HEK293T (cell line): ENCODE measurements around the gene ACTR3.

Experiments
- CTCF ChIA-PET: fragments of 350-600 bp; formaldehyde crosslinking; extraction: SDS; loops from one replicate; lab custom pipeline; 2021; ENCODE audit warnings: antibody characterized with exemption, inconsistent platforms; lab: Yijun Ruan, JAX
- POLR2A ChIA-PET: fragments of 350-600 bp; formaldehyde crosslinking; extraction: SDS; loops from one replicate; lab custom pipeline; 2020; ENCODE audit warnings: antibody characterized with exemption, inconsistent platforms; lab: Yijun Ruan, JAX
- DNase-seq: peaks from one replicate; pipeline ENCODE4 v3.0.0; 2012; ENCODE audit warnings: mixed read lengths; ENCODE audit errors: extremely low spot score
- ARNT ChIP-seq: fragments of 450-650 bp; IDR thresholded peaks from 2 replicates; pipeline ENCODE4 v1.6.1; 2017; ENCODE audit warnings: mild to moderate bottlenecking
- BHLHE40 ChIP-seq: fragments of 450-650 bp; IDR thresholded peaks from 2 replicates; pipeline ENCODE4 v1.6.1; 2016; ENCODE audit warnings: mild to moderate bottlenecking, moderate library complexity, borderline replicate concordance
- CTBP1 ChIP-seq: fragments of 450-650 bp; IDR thresholded peaks from 2 replicates; pipeline ENCODE4 v1.6.1; 2016; ENCODE audit warnings: borderline replicate concordance
- ELF4 ChIP-seq: fragments of 450-650 bp; IDR thresholded peaks from 2 replicates; pipeline ENCODE4 v1.6.1; 2017; ENCODE audit warnings: antibody characterized with exemption
- FOXA1 ChIP-seq: fragments of 450-650 bp; IDR thresholded peaks from 2 replicates; pipeline ENCODE4 v1.6.1; 2016; ENCODE audit warnings: mild to moderate bottlenecking
- FOXK2 ChIP-seq: fragments of 450-650 bp; IDR thresholded peaks from 2 replicates; pipeline ENCODE4 v1.6.1; 2016; ENCODE audit warnings: mild to moderate bottlenecking
- FOXM1 ChIP-seq: fragments of 450-650 bp; IDR thresholded peaks from 2 replicates; pipeline ENCODE4 v1.6.1; 2017; ENCODE audit warnings: mild to moderate bottlenecking, borderline replicate concordance
- HDGF ChIP-seq: fragments of 450-650 bp; IDR thresholded peaks from 2 replicates; pipeline ENCODE4 v1.6.1; 2017; ENCODE audit warnings: antibody characterized with exemption, borderline replicate concordance
- L3MBTL2 ChIP-seq: fragments of 450-650 bp; conservative IDR thresholded peaks from 2 replicates; pipeline ENCODE4 v1.6.1; 2016; ENCODE audit warnings: mild to moderate bottlenecking
- LEF1 ChIP-seq: fragments of 450-650 bp; IDR thresholded peaks from 2 replicates; pipeline ENCODE4 v1.6.1; 2017; ENCODE audit warnings: mild to moderate bottlenecking, borderline replicate concordance
- NFRKB ChIP-seq: fragments of 450-650 bp; IDR thresholded peaks from 2 replicates; pipeline ENCODE4 v1.6.1; 2016; ENCODE audit warnings: mild to moderate bottlenecking, moderate library complexity
- SP1 ChIP-seq: fragments of 450-650 bp; IDR thresholded peaks from 2 replicates; pipeline ENCODE4 v1.6.1; 2017
- SUZ12 ChIP-seq: fragments of 450-650 bp; IDR thresholded peaks from 2 replicates; pipeline ENCODE4 v1.6.1; 2016; ENCODE audit warnings: mild to moderate bottlenecking
- TARDBP ChIP-seq: fragments of 450-650 bp; IDR thresholded peaks from 2 replicates; pipeline ENCODE4 v1.6.1; 2016
- ZNF384 ChIP-seq: fragments of 450-650 bp; IDR thresholded peaks from 2 replicates; pipeline ENCODE4 v1.6.1; 2016
- TF ChIP-seq, protein P1 (sequence below): fragments of 450-650 bp; IDR thresholded peaks from 2 replicates; pipeline ENCODE4 v1.6.1; 2016

Gene ACTR3

DNA sequence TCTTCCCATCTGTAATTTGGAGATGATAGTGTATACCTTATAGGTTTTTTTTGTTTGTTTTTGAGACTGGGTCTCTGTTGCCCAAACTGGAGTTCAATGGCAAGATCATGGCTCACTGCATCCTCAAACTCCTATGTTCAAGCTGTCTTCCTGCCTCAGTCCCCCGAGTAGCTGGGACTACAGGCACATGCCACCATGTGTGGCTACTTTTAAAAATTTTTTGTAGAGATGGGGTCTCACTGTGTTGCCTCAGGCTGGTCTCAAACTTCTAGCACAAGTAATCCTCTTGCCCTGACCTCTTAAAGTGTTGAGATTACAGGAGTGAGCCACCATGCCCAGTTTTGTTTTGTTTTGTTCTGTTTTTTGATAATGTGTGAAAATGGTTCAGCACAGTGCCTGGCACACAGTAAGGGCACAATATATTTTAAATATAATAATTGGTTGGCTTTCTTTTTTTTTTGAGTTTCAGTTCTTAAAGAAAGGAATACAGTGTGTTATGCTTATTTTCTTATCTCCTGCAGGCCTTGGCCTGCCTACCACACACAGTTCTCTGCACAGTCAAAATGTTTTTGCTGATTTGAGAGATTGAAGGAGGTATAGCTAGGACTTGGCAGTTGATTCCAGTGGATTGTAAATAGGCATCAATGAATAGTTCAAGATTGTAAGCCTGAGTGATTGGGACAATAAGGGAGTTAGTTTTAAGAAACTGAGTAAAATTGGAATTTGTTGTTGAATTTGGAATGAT is 6.1 kb downstream of the ACTR3 start:
- DNase-seq = no peak
- POLR2A ChIA-PET = interaction anchor here (0.7 to 4.2 kb wide), 5 partner anchors 9 to 140 kb away, joined by 3 to 23 read pairs (median 4); partner anchors contain the start of gene SLC35F5
- CTCF ChIA-PET = interaction anchor here (1.4 kb wide), 1 partner anchor 14 kb away, joined by 5 read pairs; no protein-coding TSS in a partner anchor
- no peak for TF ChIP-seq ZNF384
- TF ChIP-seq FOXK2 = no peak
- TF ChIP-seq, protein P1, sequence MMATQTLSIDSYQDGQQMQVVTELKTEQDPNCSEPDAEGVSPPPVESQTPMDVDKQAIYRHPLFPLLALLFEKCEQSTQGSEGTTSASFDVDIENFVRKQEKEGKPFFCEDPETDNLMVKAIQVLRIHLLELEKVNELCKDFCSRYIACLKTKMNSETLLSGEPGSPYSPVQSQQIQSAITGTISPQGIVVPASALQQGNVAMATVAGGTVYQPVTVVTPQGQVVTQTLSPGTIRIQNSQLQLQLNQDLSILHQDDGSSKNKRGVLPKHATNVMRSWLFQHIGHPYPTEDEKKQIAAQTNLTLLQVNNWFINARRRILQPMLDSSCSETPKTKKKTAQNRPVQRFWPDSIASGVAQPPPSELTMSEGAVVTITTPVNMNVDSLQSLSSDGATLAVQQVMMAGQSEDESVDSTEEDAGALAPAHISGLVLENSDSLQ = no peak

DNA sequence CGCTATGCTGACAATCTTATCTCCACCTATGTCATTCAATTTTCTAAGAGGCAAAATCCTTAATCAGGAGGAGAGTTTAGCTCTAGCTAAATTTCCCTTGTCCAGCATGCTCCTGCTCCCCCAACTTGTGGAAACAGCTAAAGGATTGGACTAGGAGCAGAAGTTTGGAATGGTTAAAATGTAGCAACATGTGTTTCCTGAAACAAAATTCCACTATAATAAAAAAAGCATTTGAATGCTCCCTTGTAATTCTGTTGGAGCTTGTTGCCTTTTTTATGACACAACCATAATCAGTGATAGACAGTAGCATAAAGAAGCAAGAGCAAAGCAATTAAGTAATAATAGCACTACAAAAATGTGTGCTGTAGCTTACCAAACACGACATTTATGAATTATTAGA is 6.9 kb downstream of the ACTR3 start:
- POLR2A ChIA-PET = interaction anchor here (0.7 to 3.5 kb wide), 3 partner anchors 10 to 140 kb away, joined by 3 to 13 read pairs (median 3); partner anchors contain the start of gene SLC35F5
- CTCF ChIA-PET = interaction anchor here (1.4 kb wide), 1 partner anchor 13 kb away, joined by 5 read pairs; no protein-coding TSS in a partner anchor
- no peak for DNase-seq
- no peak for TF ChIP-seq FOXM1
- TF ChIP-seq TARDBP = no peak
- TF ChIP-seq BHLHE40 = no peak
- TF ChIP-seq, protein P1 = peak; percentile 34; the same call in 1 of the 2 replicates
- no peak for TF ChIP-seq FOXK2
- no peak for TF ChIP-seq FOXA1
- TF ChIP-seq ARNT = no peak
- TF ChIP-seq CTBP1 = no peak

DNA sequence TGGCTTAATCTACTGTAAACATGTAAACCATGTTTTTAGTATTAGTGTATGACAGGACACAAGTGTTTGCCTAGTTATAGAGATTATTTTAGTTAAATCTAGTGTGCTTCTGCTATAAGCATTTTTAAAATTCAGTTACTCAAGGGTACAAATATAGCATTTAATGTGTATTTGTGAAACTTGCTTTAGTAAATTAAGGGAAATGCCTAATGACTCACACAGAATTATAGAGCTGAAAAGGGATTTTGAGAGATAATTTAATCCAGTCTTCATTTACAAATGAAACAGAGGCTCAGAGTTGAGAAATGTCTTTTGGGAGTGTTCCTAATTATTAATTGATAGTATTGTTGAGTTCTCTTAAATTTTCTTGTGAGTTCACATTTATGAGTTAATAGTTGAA is 8.2 kb downstream of the ACTR3 start:
- POLR2A ChIA-PET = interaction anchor here (3.5 kb wide), 1 partner anchor 141 kb away, joined by 13 read pairs; the partner anchor contains the start of gene SLC35F5
- DNase-seq = no peak
- TF ChIP-seq NFRKB (no peak), ZNF384 (no peak), CTBP1 (no peak), LEF1 (no peak), ELF4 (no peak), SP1 (no peak)
- TF ChIP-seq, protein P1 = no peak
- CTCF ChIA-PET = no interaction called here

DNA sequence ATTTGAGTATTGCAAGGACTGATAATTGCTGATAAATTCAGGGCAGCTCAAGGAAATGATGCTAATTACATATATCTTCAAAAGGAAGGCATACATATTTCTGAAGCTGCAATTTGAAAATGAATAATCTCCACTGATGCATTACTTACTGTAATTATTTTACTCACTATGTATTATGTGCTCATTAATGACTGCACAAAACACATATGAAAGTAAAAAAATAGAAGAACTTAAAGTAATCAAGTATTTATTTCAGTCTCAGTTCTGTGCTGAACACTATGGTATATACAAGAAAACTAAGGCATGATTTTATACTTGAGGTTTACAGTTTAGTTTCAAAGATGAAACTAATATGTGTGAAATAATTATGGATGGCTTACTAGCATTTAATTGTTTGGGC is 9.3 kb downstream of the ACTR3 start:
- ChIA-PET CTCF (no interaction called here), POLR2A (interaction anchor here (3.5 kb wide), 1 partner anchor 142 kb away, joined by 13 read pairs; the partner anchor contains the start of gene SLC35F5)
- no peak for TF ChIP-seq ELF4
- no peak for TF ChIP-seq L3MBTL2
- TF ChIP-seq BHLHE40 = no peak
- no peak for TF ChIP-seq SUZ12
- TF ChIP-seq ARNT = no peak
- no peak for TF ChIP-seq NFRKB
- no peak for TF ChIP-seq LEF1
- no peak for TF ChIP-seq CTBP1
- TF ChIP-seq FOXK2 = no peak
- no peak for DNase-seq

DNA sequence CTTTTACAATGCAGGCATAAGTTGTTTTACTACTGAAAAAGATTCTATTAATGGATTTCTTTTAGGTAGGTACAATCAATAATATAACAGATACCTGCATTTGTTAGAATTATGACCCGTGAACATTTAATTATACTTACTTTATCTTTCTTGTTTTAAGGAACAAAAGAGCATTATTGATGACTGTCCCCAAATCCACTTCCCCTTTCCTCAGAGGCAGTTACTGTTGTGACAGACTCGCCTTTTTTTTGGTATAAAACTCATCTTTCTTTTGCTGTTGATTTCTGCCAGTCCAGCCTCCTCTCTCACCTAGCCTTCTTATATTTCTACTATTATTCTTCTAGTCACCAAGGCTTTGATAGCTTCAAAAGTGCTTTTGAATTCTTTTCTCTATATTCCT is 12.1 kb downstream of the ACTR3 start:
- TF ChIP-seq, protein P1 = no peak
- no peak for TF ChIP-seq SUZ12
- TF ChIP-seq FOXA1 = no peak
- no peak for TF ChIP-seq ELF4
- TF ChIP-seq CTBP1 = no peak
- TF ChIP-seq HDGF = no peak
- TF ChIP-seq BHLHE40 = no peak
- no peak for TF ChIP-seq NFRKB
- TF ChIP-seq FOXK2 = no peak
- TF ChIP-seq SP1 = no peak
- no peak for TF ChIP-seq ARNT
- TF ChIP-seq LEF1 = no peak
- no peak for TF ChIP-seq L3MBTL2
- no peak for TF ChIP-seq TARDBP
- no peak for TF ChIP-seq ZNF384
- no peak for TF ChIP-seq FOXM1
- no peak for DNase-seq
- ChIA-PET CTCF (interaction anchor here (0.7 kb wide), 1 partner anchor 13 kb away, joined by 3 read pairs; no protein-coding TSS in a partner anchor), POLR2A (no interaction called here)

DNA sequence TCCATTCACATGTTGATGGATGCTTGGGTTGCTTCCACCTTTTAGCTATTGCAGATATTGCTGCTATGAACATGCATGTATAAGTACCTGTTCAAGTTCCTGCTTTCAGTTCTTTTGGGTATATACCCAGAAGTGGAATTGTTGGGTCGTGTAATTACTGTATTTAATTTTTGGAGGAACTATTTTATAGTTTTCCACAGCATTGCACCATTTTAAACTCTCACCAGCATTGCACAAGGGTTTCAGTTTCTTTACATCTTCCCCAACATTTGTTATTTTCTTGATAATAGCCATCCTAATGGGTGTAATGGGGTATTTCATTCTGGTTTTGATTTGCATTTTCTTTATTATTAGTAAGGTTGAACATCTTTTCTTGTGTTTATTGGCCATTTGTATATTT is 16.0 kb downstream of the ACTR3 start:
- no peak for DNase-seq
- TF ChIP-seq NFRKB = no peak
- no peak for TF ChIP-seq TARDBP
- TF ChIP-seq, protein P1 = no peak
- TF ChIP-seq LEF1 = no peak
- TF ChIP-seq FOXM1 = no peak
- no peak for TF ChIP-seq CTBP1
- ChIA-PET CTCF (no interaction called here), POLR2A (no interaction called here)
